GF-D8 (cell line): Measurements from ENCODE around the gene ADGRB2.

ENCODE experiments used
- DNase-seq: peaks from one replicate; lab custom pipeline; 2025; lab: John Stamatoyannopoulos, UW

ADGRB2 gene

GRCh38 chr1:31747304-31747703, 16.8 kb downstream of the ADGRB2 start:
- DNase-seq, result no peak

- no peak for DNase-seq
These were observed 17.5 kb downstream of the ADGRB2 start for GRCh38 chr1:31746687-31747086.

GRCh38 chr1:31745946-31746670, 18.0 kb downstream of the ADGRB2 start:
- DNase-seq, result no peak

- no peak for DNase-seq
These were observed 18.8 kb downstream of the ADGRB2 start for GRCh38 chr1:31745096-31745945.

- DNase-seq, result no peak
These were observed 19.8 kb downstream of the ADGRB2 start for GRCh38 chr1:31744165-31744888.

GRCh38 chr1:31742462-31743212, 21.5 kb downstream of the ADGRB2 start:
- DNase-seq, result no peak

- DNase-seq, result no peak
These were observed 24.8 kb downstream of the ADGRB2 start for GRCh38 chr1:31739346-31739745.

- no peak for DNase-seq
These were observed 27.5 kb downstream of the ADGRB2 start for GRCh38 chr1:31736675-31737074.

GRCh38 chr1:31735571-31735970, 28.6 kb downstream of the ADGRB2 start:
- no peak for DNase-seq

GRCh38 chr1:31734582-31735107, 29.5 kb downstream of the ADGRB2 start:
- DNase-seq, result no peak

GRCh38 chr1:31733389-31734219, 30.5 kb downstream of the ADGRB2 start:
- DNase-seq, result no peak

GRCh38 chr1:31732751-31733289, 31.3 kb downstream of the ADGRB2 start:
- DNase-seq, result no peak

- DNase-seq, result no peak
These were observed 31.8 kb downstream of the ADGRB2 start for GRCh38 chr1:31732343-31732742.

- no peak for DNase-seq
These were observed 33.0 kb downstream of the ADGRB2 start for GRCh38 chr1:31731049-31731565.

- DNase-seq, result no peak
These were observed 33.6 kb downstream of the ADGRB2 start for GRCh38 chr1:31730336-31731048.

GRCh38 chr1:31727849-31728248, 36.3 kb downstream of the ADGRB2 start:
- no peak for DNase-seq

- no peak for DNase-seq
These were observed 36.9 kb downstream of the ADGRB2 start for GRCh38 chr1:31727195-31727594.

- no peak for DNase-seq
These were observed 37.4 kb downstream of the ADGRB2 start for GRCh38 chr1:31726715-31727114.

- no peak for DNase-seq
These were observed 38.2 kb downstream of the ADGRB2 start for GRCh38 chr1:31725777-31726535.
